Esophagus muscularis mucosa (tissue), 4 donors: Measurements from ENCODE around the gene ARL16. TPM values are rescaled to one million over a fixed set of nuclear protein-coding genes. Genes with fewer than 3 reads are reported as not detected.

Experiments used
- DNase-seq: peaks from one replicate; pipeline ENCODE4 v3.0.0-alpha.2; 2017; ENCODE audit errors: extremely low spot score
- H3K27ac ChIP-seq, 4 donors: fragments of 200-600 bp; sonication (generic); replicated peaks in 1 of 4; 1 replicate in 3 of 4; 2 replicates in 1 of 4; pipeline ENCODE4 v1.5.1; 2016 to 2019; ENCODE audit warnings: mild to moderate bottlenecking in 1 of 4
- H3K27me3 ChIP-seq, 4 donors: fragments of 200-600 bp; sonication (generic); one replicate each; pipeline versions ENCODE4 v1.5.1 to v1.6.0; 2016 to 2019
- H3K36me3 ChIP-seq, 4 donors: fragments of 200-600 bp; sonication (generic); one replicate each; pipeline ENCODE4 v1.5.1; 2016 to 2019
- H3K4me1 ChIP-seq, 4 donors: fragments of 200-600 bp; sonication (generic); one replicate each; pipeline ENCODE4 v1.5.1; 2016 to 2019
- H3K4me3 ChIP-seq, 4 donors: fragments of 200-600 bp; sonication (generic); 1 replicate in 2 of 4; 2 replicates in 2 of 4; pipeline ENCODE4 v1.5.1; 2016 to 2019; ENCODE audit warnings: mild to moderate bottlenecking in 4 of 4, moderate library complexity in 1 of 4
- H3K9me3 ChIP-seq, 4 donors: fragments of 200-600 bp; sonication (generic); 1 replicate in 3 of 4; 2 replicates in 1 of 4; pipeline ENCODE4 v1.5.1; 2016 to 2019
- CTCF ChIP-seq, 3 experiments: fragments of 200-600 bp in 2 of 3; fragments of 450-650 bp in 1 of 3; sonication (generic) in 2 of 3; IDR thresholded peaks; one replicate each; pipeline ENCODE4 v1.5.1; 2017 to 2019; ENCODE audit warnings: antibody characterized with exemption in 3 of 3, mild to moderate bottlenecking in 2 of 3, moderate library complexity in 1 of 3
- EP300 ChIP-seq: sonication (generic); formaldehyde crosslinking; IDR thresholded peaks from one replicate; pipeline ENCODE4 v1.6.1; 2017; ENCODE audit warnings: antibody characterized with exemption
- POLR2A ChIP-seq: fragments of 450-650 bp; IDR thresholded peaks from one replicate; pipeline ENCODE4 v1.6.1; 2017; ENCODE audit warnings: antibody characterized with exemption, moderate library complexity, mild to moderate bottlenecking, low read depth
- POLR2AphosphoS5 ChIP-seq, 2 donors: sonication (generic); formaldehyde crosslinking; IDR thresholded peaks; one replicate each; pipeline ENCODE4 v1.6.1; 2017; ENCODE audit warnings: antibody characterized with exemption in 2 of 2
- WGBS: methylation state at CpG from one replicate; pipeline ENCODE4 v1.1.5; 2018; 5-methylcytosine and 5-hydroxymethylcytosine counted together
- intact Hi-C: fragments of 100-400 bp; cut with DNase I; formaldehyde crosslinking; loops from one replicate; pipeline ENCODE4 v1.15.1; 2023
- total RNA-seq, 4 donors: library from RNA; depleted of rRNA; stranded (reverse); fragments of >200 nt; gene quantifications; one replicate each; pipeline versions ENCODE4 v1.1.0 to v1.2.1, GENCODE V29; 2016

The ARL16 gene
- total RNA-seq, 4 donors from 2014 or later: 23.7 to 38.3 (median 27.3) TPM

GRCh38 chr17:81638683-81639082 lies 44.9 kb downstream of the ARL16 start:
- no peak overlapping the region for H3K4me3 ChIP-seq
- no peaks in the 10 kb centered on the region for H3K27me3 ChIP-seq
- intact Hi-C loops: no loop called here
- 79% methylated on average over 4 of the region's 4 CpGs for WGBS
- H3K9me3 ChIP-seq: no peaks in the 10 kb centered on the region
- TF ChIP-seq CTCF (IDR thresholded peaks at IDR 0.05) (no peak), POLR2AphosphoS5 (IDR thresholded peaks at IDR 0.05) (no peak), POLR2A (no peak)
- no peak overlapping the region for H3K27ac ChIP-seq
- DNase-seq: no peak
- H3K36me3 ChIP-seq: no peaks in the 10 kb centered on the region
- peaks cover 29 to 35% (median 35%) of the 10 kb centered on the region in 4 donors for H3K4me1 ChIP-seq

- intact Hi-C loops: loop anchor here (2.0 kb wide), 1 partner anchor 30 kb away; the partner anchor contains the start of genes CCDC137 and OXLD1
- Histone ChIP-seq H3K27me3 (no peaks in the 10 kb centered on the region), H3K4me3 (peak within 1 kb of the TSS; percentile 89 to 98 (median 94)), H3K27ac (peak within 1 kb of the TSS; percentile 88 to 97 (median 92)), H3K9me3 (no peaks in the 10 kb centered on the region), H3K36me3 (peaks cover 0 to 2% (median 0%) of the 10 kb centered on the region in 4 donors), H3K4me1 (peaks cover 35 to 44% (median 40%) of the 10 kb centered on the region in 4 donors)
- TF ChIP-seq POLR2A: peak; percentile 64
- no peak for TF ChIP-seq EP300
- TF ChIP-seq CTCF (IDR thresholded peaks at IDR 0.05): peak in 1 of 3 experiments; percentile 32
- TF ChIP-seq POLR2AphosphoS5 (IDR thresholded peaks at IDR 0.05): peak; percentile 91 to 96
- DNase-seq: peak; percentile 96
- WGBS: 0% methylated on average over 26 of the region's 77 CpGs
Observed at GRCh38 chr17:81636505-81637288, 46.9 kb downstream of the ARL16 start, which contains the start of the genes NPLOC4 and TSPAN10. TSS of gene NPLOC4 (minus strand) at chr17:81637112. CDS start at chr17:81636930, 182 bp downstream. TSS of gene TSPAN10 (plus strand) at chr17:81637196. CDS start at chr17:81642413, 5,217 bp downstream.

- H3K4me3 ChIP-seq: peak overlapping the region; percentile 89 to 98 (median 94)
- intact Hi-C loops: loop anchor here (2.0 kb wide), 1 partner anchor 31 kb away; the partner anchor contains the start of genes CCDC137 and OXLD1
- WGBS: 39% methylated on average over 17 of the region's 18 CpGs
- no peaks in the 10 kb centered on the region for H3K27me3 ChIP-seq
- peaks cover 0 to 6% (median 0%) of the 10 kb centered on the region in 4 donors for H3K36me3 ChIP-seq
- no peak for DNase-seq
- peak overlapping the region; percentile 88 to 97 (median 92) for H3K27ac ChIP-seq
- H3K9me3 ChIP-seq: no peaks in the 10 kb centered on the region
- TF ChIP-seq POLR2AphosphoS5 (IDR thresholded peaks at IDR 0.05) (no peak), CTCF (IDR thresholded peaks at IDR 0.05) (no peak), EP300 (no peak), POLR2A (no peak)
- H3K4me1 ChIP-seq: peaks cover 35 to 45% (median 40%) of the 10 kb centered on the region in 4 donors
Observed at GRCh38 chr17:81635973-81636504, 47.6 kb downstream of the ARL16 start.

GRCh38 chr17:81635431-81635830 lies 48.2 kb downstream of the ARL16 start:
- Histone ChIP-seq H3K4me1 (peaks cover 35 to 45% (median 40%) of the 10 kb centered on the region in 4 donors), H3K9me3 (no peaks in the 10 kb centered on the region), H3K4me3 (peak overlapping the region; percentile 89 to 98 (median 94)), H3K36me3 (peaks cover 0 to 6% (median under 1%) of the 10 kb centered on the region in 4 donors), H3K27ac (peak overlapping the region in 1 of 4 donors; percentile 95), H3K27me3 (no peaks in the 10 kb centered on the region)
- intact Hi-C loops: no loop called here
- TF ChIP-seq POLR2A: no peak
- TF ChIP-seq EP300: no peak
- no peak for TF ChIP-seq POLR2AphosphoS5 (IDR thresholded peaks at IDR 0.05)
- no peak for TF ChIP-seq CTCF (IDR thresholded peaks at IDR 0.05)
- no peak for DNase-seq
- 84% methylated on average over 5 of the region's 5 CpGs for WGBS
